ENCODE results near the gene C6orf89.

DNA sequence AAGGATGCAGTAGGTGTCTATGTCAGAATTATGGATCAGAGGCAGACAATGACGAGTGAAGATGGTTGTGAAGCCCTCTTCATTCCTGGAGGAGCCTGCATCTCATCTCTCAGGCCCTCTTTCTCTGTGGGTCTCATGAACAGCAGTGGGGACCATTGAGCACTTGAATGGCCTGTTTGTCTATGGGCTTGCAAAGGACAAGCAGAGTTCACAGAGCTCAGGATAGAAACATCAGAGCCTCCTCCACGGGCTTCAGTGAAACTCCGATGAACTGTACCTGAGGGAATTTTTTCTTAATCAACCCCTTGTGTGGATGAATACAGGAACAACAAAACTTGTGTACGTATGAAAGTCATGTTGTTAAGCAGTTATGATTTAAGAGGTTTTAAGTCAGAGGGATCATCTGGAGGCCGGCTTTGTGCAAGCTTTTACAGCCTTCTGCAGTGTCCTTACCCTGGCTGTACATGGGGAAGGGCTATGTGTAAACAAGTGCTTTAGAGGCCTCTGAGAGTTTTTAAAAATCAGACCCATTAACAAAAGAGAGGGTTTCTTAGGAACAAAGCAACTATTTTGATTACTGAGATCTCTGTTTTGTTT is 39.1 kb downstream of the C6orf89 start:
- TF ChIP-seq, protein P1, sequence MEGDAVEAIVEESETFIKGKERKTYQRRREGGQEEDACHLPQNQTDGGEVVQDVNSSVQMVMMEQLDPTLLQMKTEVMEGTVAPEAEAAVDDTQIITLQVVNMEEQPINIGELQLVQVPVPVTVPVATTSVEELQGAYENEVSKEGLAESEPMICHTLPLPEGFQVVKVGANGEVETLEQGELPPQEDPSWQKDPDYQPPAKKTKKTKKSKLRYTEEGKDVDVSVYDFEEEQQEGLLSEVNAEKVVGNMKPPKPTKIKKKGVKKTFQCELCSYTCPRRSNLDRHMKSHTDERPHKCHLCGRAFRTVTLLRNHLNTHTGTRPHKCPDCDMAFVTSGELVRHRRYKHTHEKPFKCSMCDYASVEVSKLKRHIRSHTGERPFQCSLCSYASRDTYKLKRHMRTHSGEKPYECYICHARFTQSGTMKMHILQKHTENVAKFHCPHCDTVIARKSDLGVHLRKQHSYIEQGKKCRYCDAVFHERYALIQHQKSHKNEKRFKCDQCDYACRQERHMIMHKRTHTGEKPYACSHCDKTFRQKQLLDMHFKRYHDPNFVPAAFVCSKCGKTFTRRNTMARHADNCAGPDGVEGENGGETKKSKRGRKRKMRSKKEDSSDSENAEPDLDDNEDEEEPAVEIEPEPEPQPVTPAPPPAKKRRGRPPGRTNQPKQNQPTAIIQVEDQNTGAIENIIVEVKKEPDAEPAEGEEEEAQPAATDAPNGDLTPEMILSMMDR (optimal IDR thresholded peaks at IDR 0.05 in 1 of 3, IDR thresholded peaks at IDR 0.05 in 1 of 3, conservative IDR thresholded peaks at IDR 0.05 in 1 of 3; ENCODE audit: extremely low read depth in 1 of 3, insufficient read depth in 2 of 3, low read length in 3 of 3): no peak
- no peak for TF ChIP-seq EZH2 (IDR thresholded peaks at IDR 0.05; ENCODE audit: low read length)

All from keratinocyte (primary cell).